Stimulated activated CD4-positive, alpha-beta T cell treated with anti-CD3 and anti-CD28 coated beads, TNF-alpha, amount 100 ng/mL, for 24 hours (primary cell): ENCODE results near the gene LDHD.
"Not testable (repeated sequence)": the region's sequence is repeated elsewhere in the genome, so short reads cannot be mapped to it uniquely, and the experiment has no call there.

Experiments used
- DNase-seq, 3 experiments: peaks; one replicate each; pipeline ENCODE4 v3.0.0-alpha.2; 2020; ENCODE audit warnings: low read depth in 3 of 3

LDHD gene

DNA sequence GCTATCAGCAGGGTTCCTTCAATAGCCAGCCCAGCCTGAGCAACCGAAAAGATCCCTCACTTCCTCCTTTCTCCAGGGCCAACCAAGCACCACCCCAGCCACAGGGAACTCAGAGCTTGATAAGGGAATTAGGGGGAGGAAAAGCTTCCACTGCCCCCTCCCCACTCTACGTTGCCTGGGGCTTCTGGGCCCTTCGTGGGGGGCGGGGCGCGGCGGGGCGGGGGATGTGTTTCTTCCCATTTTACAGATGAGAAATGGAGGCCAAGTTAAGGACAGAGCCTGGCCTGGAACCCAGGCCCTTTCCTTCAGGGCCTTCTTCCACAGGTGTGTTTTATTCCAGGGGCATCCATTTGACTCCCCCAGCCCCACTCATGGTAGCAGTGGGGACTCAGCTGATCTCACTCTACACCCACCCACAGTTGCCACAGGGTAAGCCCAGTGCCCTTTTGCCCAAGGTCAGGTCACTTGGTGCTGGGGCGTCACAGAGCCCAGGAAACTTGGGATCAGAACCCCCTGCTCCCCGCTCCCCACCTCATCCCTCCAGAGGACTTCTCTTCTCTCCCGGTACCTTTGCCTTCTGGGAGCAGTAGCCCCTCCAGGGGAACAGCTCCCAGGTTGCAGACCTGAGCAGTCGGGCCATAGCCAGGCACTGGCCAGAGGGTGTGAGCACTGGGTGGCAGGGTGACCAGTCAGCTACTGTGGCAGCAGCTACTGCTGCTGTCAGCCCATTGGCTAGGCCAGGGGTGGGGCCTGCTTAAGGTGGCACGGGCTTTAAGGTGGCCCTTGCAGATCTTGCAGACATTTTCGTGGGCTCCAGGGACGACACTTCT lies at the start of gene LDHD:
Gene LDHD, minus strand, starts transcription at position 700 of the 830 bp plus-strand sequence. Its CDS starts 60 bp downstream, at position 640.
- no peak for DNase-seq

DNA sequence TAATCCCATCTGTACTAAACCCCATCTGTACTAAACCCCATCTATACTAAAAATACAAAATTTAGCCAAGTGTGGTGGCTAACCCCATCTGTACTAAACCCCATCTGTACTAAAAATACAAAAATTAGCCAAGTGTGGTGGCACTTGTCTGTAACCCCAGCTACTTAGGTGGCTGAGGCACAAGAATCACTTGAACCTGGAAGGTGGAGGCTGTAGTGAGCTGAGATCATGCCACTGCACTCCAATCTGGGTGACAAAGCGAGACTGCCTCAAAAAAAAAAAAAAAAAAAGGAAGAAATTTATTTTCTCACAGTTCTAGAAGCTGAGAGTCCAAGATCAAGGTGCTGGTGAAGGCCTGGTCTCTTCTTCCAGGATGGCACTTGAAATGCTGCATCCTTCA lies 43.8 kb upstream of the LDHD start:
- no peak for DNase-seq

DNA sequence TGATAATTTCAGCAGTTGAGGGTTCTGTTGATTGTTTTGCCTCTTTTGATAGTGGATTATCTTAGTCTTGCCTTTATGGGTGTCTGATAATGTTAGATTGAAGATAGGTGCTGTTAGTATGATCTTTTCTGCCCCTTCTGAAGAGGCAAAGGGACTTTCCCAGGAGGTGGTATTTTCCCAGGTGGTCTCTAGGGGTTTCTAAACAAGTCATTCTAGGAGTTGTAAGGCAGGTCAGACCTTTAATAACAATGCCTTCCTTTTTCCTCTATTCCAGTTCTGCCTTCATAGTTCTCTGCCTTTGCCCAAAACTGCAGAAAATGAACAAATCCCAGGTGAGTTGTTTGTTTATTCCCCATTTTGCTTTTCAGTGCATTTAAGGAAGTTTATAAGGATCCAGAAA lies 36.1 kb upstream of the LDHD start:
- DNase-seq = no peak

GRCh38 chr16:75151798-75152197 lies 35.2 kb upstream of the LDHD start:
- no peak for DNase-seq

DNA sequence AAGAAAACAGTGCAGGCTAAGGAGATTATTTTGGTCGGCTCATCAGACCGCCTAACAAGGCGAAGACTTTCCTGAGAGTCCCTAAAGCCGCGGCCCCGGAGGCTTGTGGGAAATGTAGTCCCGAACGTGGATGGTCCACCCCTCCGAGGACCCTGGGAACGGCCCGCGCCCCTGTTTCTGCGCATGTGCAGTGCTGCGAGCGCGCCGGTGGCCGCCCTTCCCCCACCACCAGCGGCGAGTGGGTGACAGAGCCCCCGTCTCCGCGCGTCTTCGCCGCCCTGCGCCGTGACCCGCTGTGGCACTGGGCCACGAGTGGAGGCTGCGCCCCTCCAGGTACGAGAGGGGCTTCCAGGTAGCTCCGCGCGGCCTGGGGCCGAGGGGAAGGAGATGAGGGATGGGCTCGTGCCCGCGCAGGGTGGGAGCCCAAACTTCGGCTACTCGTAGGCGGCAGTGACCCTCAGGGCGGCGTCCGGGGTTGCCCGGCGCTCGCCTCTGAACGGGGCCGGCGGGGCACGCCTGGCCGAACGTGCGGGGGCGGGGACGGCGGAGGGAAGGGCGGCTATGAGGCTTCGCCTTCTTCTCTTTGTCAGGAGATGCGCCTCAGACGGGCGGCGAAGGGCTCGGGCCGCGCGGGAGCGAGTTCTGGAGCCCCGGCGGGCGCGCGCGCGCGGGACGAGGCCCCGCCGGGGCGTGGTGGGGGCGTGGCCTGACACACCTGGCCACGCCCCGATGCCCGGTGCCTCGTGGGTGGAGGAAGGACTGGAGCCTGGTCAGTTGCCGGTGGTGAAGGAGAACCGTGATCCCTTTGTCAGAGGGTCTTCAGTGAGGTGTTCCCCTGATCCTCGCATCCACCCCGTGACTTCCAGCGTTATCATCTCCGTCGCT lies 32.0 kb upstream of the LDHD start, which contains the start of gene ZFP1:
Gene ZFP1, plus strand, starts transcription at position 214 of the 885 bp plus-strand sequence. CDS start 4,428 bp downstream, outside the sequence.
- DNase-seq = peak; percentile 89 to 92 (median 91)

DNA sequence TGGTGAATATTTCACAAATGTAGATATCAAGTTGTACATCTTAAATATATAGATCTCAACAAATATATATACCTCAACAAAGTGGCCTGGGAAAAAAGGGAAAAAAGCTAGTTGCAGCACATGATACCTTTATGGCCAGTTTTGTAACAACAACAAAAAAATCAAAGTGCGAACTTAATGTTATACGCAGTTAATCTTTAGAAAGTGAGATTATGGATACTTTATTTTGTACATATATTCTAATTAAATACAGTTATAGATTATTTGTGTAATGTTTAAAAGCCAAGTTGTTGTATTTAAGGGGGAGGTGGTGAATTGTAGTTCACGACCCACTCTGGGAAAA lies 31.4 kb upstream of the LDHD start:
- DNase-seq = no peak

DNA sequence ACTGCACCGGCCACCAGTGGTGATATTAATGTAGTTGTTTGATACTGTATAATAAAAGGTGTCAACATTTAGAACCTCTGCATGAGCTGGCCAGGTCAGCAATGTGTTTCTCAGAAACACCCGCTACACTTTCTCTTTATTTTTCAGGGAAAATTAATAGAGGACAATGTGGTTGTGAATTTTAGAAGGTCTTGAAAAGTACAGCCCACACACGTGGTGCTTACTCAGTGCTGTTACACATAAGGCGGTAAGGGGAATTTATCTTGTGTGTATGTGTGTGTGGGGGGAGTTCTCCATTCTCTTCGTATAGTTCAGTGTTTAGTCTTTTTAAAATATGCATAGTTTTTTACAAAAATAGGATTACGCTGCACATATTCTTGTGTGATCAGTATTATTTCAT lies 27.4 kb upstream of the LDHD start:
- no peak for DNase-seq

GRCh38 chr16:75139498-75139897 lies 22.9 kb upstream of the LDHD start:
- no peak for DNase-seq

GRCh38 chr16:75138636-75139035 lies 22.1 kb upstream of the LDHD start:
- no peak for DNase-seq

- DNase-seq = no peak
These were observed 21.7 kb upstream of the LDHD start for GRCh38 chr16:75138233-75138632.

DNA sequence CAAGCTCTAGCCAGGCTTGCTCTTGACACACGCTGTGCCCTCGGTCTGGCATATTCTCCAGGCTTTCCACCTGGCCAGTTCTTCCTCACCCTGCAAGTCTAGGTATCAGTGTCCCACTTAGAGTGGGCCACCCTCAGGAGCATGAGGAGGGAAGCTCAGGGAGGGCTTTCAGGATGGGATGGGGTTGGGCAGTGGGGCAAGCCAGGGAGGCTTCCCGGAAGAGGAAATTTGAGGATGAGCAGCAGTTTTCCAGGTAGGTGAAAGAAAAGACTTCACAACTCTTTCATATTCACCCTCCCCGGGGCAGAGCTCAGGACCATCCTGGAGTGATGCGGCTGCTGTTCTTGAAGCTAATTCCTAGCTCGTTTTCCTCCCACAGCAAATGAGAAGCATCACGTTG lies 14.5 kb upstream of the LDHD start:
- DNase-seq = no peak

DNA sequence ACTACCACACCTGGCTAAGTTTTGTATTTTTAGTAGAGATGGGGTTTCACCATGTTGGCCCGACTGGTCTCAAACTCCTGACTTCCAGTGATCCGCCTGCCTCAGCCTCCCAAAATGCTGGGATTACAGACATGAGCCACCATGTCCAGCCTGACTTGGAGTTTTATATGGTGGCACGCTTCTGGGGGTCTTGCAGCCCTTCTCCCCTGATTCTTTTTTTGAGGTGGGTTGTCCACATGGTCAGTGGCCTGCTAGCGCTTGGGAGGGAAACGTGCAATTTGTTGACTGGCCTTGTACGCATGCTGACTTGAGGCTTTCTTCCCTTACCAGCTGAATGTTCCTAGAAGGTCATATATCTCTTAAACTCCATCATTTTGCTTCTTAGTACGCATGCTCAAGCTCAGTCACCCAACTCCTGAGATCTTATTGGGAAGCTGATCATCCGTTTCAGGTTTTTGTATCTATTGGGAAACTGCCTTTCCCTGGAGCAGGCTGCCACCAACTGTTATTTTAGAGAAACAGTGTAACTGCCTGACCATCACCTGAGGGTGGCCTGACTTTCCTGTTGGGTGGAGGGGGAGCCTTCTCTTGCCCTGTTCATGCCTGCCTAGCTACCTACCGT lies 13.7 kb upstream of the LDHD start:
- no peak for DNase-seq

- not testable (repeated sequence) for DNase-seq
These were observed 13.0 kb upstream of the LDHD start for GRCh38 chr16:75129421-75130149.

DNA sequence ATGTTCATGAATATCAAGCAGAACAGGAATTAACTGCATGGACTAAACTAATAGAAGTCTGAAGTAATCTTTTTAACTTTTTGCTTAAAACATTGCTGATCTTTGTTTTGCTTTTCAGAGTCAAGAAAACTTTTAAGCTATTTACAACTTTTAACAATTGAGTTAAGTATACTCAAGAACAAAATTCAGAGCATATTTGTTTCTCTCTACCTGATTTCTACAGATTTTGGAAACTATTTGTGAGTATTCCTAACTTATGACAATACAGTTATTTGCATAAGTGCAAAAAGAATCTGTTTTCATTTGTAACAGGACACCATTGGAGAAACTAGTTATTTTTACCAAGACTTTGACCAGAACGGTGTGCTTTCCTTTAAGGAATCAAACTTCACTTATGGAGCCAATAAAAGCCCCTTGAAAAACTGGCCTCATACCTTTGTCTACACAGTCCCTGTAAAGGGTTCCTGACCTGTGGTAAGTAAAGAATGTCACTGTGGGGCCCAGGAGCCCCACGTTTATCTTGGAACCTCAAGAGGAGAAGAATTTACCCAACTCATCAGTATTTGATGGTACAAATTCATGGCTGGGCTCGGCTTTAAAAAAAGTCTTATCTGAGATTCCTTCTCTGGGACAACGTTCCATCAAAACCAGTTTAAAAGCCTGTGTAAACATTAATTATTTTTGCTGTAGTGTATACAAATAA lies 11.3 kb upstream of the LDHD start:
- no peak for DNase-seq

DNA sequence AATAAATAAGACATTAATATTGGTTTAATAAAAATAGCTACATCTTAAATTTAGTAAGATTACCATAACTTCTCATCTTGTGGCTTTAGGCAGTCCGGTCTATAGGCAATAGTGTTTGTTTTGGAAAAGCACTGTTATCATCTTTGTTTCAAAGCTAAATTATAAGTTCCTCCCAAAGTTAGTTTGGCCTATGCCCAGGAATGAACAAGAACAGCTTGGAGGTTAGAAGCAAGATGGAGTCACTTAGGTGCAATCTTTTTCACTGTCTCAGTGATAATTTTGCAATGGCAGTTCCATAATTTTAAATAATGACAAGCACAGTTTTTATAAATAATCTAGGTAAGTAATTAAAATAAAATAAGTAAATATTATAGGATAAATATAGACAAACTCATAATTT lies 6.0 kb upstream of the LDHD start:
- no peak for DNase-seq

- no peak for DNase-seq
These were observed 5.5 kb upstream of the LDHD start for GRCh38 chr16:75121949-75122568.

DNA sequence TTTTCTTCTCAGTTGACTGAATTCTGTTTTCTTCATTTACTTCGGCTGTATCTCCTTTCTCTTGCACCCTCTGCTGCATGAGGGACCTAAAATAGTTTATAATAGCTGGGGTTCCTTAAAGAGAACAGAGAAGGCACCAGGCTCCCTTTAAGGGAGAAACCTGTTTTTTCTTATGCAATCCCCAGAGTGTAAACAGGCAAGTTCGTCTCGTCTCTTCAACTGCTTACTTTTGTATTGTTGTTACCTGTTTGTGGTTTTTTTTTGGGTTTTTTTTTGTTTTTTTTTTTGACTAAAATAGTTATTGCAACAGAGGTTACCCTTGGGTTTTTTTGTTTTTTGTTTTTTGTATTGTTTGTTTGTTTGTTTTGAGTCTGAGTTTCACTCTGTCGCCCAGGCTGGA lies 3.7 kb upstream of the LDHD start:
- DNase-seq = no peak

- no peak for DNase-seq
These were observed 2.5 kb upstream of the LDHD start for GRCh38 chr16:75118943-75119539.

- no peak for DNase-seq
These were observed 298 bp upstream of the LDHD start for GRCh38 chr16:75116911-75117245.
